Measurements from ENCODE around the gene TET2.

TET2 gene

GRCh38 chr4:105146276-105147015, at the start of gene TET2:
TET2 (plus strand) TSS chr4:105146876; CDS start chr4:105233943, 87,067 bp downstream.
- DNase-seq, result peak; percentile 19 to 93 (median 83)

DNA sequence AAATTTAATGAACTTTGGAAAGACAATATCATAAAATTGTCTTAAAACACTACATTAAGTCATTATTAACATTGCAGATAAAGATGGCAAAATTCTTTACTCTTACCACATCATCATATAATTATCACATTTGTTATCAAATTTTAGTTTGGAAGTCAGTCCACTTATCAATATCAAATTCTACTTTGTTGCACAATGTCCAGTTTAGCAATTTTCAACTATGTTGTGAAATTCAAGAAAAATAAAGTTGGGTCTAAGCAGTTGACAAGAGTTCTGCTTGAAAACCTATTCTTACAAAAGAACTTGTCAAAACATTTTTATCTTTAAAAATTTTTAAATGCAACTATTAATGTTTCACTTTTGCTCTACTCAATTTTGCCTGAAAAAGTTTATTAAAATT, 44.7 kb upstream of the TET2 start:
- DNase-seq, result no peak

DNA sequence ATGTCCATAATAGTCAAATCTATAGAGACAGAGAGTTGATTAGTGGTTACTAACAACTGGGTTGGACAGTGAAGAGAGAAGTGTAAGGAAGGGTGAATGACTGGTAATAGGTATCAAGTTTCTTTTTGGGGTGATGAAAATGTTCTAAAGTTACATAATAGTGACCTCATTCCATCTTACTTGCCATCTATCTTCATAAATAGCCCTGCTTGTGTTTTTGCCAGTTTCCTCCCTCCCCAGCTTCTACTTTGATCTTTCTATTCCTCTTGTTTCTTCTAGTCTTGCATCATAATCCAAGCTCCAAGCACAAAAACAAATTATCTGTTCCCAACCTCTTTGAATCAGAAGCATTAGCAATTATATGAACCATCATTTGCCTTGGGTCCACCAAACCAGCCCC, 40.2 kb upstream of the TET2 start:
- no peak for DNase-seq

DNA sequence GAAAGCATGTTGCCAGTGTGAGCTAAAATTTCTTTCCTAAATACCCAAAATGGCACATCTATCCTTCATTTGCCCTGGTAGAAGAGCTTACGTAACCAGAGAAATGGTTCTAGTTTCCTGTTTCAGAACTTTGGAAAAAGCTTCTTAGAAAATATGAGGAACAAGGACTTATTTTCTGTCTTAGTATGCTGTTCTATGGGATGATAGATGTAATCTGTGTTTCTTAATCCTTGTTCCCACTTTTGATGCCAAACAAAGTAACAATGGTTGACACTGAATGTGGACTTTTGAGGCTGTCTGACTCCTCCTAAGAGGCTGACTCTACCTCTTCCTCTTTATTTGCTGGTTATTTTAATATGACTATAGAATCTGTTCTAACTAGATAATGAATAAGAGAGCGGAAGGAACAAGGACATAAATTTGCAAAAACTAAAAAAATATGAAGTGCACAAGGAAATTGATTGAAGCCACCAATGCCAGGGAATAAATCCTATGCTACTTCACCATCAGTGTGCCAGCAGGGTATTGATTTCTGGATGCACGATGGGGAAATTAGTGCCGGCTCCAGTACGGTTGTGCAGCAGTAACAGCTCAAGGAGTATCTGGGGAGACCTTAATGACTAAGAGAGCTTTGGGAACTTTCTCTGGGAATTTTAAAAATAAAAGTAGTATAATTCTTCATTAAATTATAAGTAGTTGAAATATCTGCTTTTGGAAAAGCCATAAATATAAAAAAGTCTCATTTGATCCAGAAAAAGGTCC, 39.4 kb upstream of the TET2 start:
- no peak for DNase-seq

DNA sequence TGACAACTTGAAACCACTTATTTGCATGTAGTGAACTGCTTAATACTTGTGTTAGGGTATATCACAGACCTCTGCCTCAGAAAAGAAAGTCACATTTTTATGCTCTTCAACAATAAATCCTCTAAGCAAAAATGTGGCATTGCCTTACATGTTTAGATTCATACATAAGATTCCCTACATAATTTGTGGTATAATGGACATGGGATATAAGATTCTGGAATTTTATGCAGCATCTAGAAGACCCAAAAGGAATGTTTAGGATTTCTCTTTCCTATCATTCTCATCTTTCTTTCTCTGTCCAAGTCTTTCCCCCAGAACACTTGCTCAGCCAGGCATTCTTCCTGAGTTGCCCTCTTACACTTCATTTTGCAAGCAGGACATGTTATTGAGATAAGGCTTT, 37.7 kb upstream of the TET2 start:
- DNase-seq, result no peak

- DNase-seq, result no peak
Measured at GRCh38 chr4:105112274-105112673, 34.4 kb upstream of the TET2 start.

- no peak for DNase-seq
Measured at GRCh38 chr4:105113800-105114199, 32.9 kb upstream of the TET2 start.

GRCh38 chr4:105116616-105117319, 29.9 kb upstream of the TET2 start:
- DNase-seq, result no peak

DNA sequence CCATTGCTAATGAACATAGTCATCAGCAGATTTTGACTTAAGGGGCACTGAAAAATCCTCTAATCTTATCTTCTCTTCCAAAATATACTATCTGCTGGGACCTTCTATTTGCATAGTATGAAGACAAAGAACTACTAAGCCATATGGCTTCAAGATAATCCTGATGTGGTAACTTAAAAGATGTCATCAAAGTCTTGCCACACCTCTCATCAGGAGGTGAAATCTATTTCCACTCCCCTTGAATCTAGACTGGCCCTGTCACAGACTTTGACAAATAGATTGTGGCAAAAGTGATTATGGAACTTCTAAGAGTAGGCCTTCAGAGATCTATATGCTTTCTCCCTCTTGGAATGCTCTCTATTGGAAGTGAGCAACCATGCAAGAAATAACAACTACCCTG, 27.3 kb upstream of the TET2 start:
- DNase-seq, result no peak

- DNase-seq, result no peak
Measured at GRCh38 chr4:105120626-105121025, 26.1 kb upstream of the TET2 start.

DNA sequence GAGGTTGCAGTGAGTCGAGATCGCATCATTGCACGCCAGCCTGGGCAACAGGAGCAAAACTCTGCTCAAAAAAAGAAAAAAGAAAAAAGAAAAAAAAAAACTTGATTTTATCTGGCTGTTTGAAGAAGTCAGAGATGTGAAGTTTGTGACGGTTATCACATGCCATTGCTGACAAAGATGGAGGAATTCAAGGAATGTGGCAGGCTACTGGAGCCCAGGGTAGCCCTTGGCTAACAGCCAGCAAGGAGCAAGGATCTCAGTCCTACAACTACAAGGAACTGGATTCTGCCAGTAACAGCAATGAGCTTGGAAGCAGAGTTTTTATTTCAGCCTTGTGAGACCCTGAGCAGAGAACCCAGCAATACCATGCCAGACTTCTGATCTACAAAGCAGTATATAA, 24.3 kb upstream of the TET2 start:
- no peak for DNase-seq

- DNase-seq, result no peak
Measured at GRCh38 chr4:105126311-105127169, 20.1 kb upstream of the TET2 start.

GRCh38 chr4:105127170-105127445, 19.6 kb upstream of the TET2 start:
- DNase-seq, result no peak

DNA sequence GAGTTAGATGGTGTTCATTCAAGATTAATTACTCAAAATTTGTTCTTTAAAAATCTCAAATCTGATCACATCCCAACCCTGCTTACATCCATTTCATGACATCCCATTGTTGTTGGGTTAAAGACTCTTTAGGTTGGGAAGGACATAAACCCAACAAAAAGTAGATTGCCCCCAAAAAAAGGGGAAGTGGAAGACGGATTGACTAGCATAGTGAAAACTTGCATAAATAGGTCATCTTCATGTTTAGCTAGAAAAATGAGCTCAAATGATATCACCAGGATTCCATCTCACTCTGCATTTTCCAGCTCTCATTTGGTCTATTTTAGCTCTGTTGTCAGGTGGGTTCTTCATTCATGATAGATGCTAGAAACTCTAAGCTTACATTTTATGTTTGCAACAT, 18.5 kb upstream of the TET2 start:
- DNase-seq, result no peak

DNA sequence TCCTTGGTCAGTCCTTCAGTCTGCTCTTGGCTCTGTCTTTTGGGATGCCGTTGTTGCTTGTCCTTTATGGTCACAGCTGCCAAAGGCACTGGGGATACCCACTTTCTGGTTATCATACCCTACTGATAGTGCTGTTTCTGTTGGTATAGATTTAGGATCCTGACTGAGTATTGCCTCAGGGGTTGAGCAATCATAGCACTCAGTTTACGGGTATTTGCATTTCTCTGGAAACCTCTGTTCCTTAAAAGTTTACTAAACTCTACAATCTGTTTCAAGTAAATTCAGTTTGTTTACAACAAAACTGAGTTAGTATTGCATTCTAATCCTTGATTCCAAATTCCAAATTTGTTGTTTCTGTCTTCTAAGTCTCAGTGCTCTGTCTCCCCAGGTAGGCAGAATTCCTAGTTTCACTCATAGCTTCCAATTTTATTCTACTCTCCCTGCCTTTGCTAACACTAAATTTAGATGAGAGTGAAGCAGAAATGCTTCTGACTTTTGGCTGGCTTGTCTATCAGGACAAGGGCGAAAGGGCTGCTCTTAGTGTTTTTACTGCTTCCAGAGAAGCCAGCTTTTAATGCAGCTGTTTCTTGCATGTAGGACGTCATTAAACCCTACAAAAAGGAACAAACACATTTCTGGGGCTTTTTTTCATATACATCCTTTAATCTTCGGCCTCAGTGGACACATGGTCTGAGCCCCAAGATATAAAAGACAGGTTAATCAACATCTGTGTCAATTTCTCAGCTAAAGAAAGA, 17.2 kb upstream of the TET2 start:
- no peak for DNase-seq

GRCh38 chr4:105130945-105131344, 15.7 kb upstream of the TET2 start:
- DNase-seq, result no peak

GRCh38 chr4:105133976-105134375, 12.7 kb upstream of the TET2 start:
- no peak for DNase-seq

DNA sequence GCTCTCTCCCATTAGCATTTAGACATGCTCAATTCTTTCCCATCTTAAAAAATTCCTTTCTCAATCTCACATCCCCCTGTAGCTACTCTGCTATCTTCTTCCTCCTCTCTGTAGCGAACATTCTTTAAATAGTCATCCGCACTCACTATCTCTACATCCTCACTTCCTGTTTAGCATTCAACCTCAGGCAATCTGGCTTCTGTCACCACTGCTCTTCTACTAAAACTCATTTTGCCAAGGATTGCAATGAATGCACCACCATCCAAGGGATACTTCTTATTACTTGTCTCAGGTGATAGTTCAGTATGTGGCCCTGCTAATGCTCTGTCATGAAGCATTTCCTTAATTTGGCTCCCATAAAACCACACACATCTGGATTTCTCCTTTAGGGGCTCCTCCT, 10.9 kb upstream of the TET2 start:
- DNase-seq, result no peak

DNA sequence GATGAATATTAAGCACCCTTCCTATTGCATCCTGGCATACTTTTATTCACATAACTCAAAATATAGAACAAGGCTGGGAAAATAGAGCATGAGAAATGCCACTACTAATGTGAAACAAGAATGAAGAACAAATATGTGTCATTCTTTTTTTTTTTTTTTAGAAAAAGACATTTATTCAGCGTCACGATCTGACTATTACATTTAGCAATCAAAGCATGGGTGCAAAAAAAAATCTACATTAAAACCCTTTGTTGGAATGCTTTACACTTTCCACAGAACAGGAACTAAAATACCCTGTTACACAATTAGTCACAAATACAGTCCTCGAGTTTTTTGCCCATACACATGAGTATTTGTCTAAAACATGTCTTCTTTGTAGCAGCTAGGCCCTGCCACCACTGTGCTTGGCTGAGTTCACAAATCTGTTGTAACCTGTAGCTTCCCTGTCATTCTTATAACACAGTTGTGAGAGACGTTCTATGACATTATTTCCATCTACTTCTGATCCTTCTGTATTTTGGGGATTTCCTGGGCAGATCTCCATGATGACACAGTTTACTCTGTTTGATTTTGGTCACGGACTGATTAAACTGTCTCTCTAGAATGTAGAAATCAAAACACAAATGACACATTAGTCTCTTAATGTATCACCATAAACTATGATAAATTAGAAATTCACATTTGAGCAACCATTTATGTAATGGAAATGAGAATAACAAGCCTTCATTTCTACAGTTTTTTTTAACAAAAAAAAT, 9.4 kb upstream of the TET2 start:
- DNase-seq, result no peak

- DNase-seq, result no peak
Measured at GRCh38 chr4:105139646-105140045, 7.0 kb upstream of the TET2 start.
